Measurements from ENCODE around the gene EXOC3L4.
A peak's percentile ranks its signal among the peaks of the same experiment; 100 is the strongest.

The EXOC3L4 gene

DNA sequence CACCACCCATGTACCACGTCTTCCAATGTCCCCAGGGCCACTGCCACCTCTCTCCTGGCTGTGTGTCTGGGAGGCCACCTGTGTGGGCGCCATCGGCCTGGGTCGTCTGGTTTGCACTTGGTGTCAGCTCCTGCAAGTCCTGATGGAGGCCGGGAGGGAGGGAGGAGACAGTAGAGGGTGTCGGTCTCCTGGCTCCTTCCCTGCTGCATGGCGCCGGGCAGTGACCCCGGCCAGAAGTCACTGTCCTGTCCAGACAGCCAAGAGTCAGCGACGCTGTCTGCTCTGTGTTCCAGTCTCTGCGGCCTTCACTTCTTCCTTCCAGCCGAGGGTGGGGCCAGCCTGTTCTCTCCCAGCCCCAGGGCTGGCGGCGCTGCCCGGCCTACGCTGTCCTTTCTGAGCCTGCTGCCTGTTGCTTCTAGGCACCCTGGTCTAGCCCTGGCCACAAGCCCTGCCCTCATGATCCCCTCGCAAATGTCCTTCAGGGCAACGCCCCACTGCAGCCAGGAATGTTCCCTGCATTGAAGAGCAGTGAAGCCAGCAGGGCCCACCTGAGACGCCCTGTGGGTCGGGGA lies 23.5 kb upstream of the EXOC3L4 start:
- no peak overlapping the region for H3K9ac ChIP-seq (ENCODE audit: low read length in 2 of 2)
- H3K27me3 ChIP-seq (ENCODE audit: control insufficient read depth in 1 of 2, insufficient read depth in 2 of 2, low read length in 2 of 2) = no peaks in the 10 kb centered on the region
- H3K9me3 ChIP-seq (ENCODE audit: control insufficient read depth in 2 of 2, low read length in 2 of 2) = no peaks in the 10 kb centered on the region
- H3K4me1 ChIP-seq (ENCODE audit: control insufficient read depth, insufficient read depth, low read length) = peaks cover 19% of the 10 kb centered on the region
- no peak overlapping the region for H3K4me3 ChIP-seq (ENCODE audit: low read length in 2 of 2)
- no peaks in the 10 kb centered on the region for H3K36me3 ChIP-seq (ENCODE audit: control insufficient read depth in 2 of 2, insufficient read depth in 2 of 2, low read length in 2 of 2)
- H3K27ac ChIP-seq (ENCODE audit: low read length) = no peak overlapping the region

DNA sequence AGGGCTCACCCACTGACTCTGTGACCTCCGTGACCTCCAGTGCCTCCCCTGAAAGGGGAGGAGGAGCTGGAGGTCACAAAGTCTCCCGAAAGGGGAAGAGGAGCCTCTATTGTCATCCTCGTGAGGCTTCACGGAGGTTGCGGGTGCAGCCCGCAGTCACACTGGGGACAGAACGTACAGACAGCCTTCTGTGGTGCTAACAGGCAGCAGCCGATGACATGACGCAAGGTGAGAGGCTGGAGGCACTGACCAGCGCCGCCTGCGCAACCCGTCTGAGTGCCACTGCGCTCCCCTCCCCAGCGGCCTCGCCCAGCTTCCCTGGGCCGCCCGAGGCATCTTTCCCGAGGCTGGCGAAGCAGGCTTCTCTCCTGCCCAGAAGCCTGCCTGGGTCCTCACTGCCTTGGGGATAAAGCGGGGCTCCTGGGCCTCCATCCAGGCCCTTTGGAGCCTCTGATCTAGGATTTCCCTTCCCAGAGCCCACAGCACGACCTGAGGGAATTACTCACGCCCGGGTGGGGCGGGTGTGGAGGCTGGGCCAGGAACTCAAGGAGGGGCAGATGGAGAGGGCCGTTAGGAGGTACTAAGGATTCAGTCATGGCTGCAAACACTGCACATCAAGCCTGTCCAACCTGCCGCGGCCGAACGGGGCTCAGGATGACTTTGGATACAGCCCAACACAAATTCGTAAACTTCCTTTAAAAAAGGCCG lies 22.8 kb upstream of the EXOC3L4 start:
- Histone ChIP-seq H3K27ac (ENCODE audit: low read length) (no peak overlapping the region), H3K9ac (ENCODE audit: low read length in 2 of 2) (no peak overlapping the region), H3K4me1 (ENCODE audit: control insufficient read depth, insufficient read depth, low read length) (peaks cover 19% of the 10 kb centered on the region), H3K27me3 (ENCODE audit: control insufficient read depth in 1 of 2, insufficient read depth in 2 of 2, low read length in 2 of 2) (no peaks in the 10 kb centered on the region), H3K4me3 (ENCODE audit: low read length in 2 of 2) (no peak overlapping the region), H3K9me3 (ENCODE audit: control insufficient read depth in 2 of 2, low read length in 2 of 2) (no peaks in the 10 kb centered on the region), H3K36me3 (ENCODE audit: control insufficient read depth in 2 of 2, insufficient read depth in 2 of 2, low read length in 2 of 2) (no peaks in the 10 kb centered on the region)

DNA sequence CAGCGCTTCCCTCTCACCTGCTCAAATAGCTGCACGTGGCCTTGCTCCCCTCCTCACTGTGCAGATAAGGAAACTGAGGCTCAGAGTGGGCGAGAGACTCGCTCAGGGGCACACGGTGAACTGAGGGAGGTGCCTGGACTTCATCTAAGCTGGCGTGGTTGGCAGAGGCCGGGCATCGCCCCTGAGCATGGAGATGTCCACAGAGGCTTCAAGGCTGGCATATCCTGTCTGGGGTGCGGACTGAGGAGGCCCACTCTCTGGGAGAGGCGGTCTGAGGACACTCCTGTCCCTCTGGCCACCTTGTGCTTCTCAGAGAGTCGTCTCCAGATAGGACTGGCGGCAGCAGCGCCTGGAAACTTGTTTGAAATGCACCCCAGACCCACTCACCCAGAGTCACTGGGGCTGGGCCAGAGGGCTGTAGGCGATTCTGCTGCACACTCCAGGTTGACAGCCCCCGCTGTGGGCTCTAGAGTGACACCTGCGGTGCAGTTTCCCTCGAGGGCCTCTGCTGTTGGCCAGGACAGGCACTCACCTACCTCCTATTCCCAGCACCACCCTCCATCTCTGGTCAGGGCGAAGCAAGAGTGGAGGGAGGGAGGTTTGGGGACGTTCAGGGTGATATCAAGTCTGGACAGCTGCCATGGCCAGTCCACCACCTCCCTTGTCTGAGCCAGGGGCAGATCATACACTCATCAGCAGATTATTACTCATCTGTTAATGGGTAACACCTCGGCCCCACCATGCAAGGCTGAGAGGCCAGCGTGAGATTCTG lies 21.7 kb upstream of the EXOC3L4 start:
- Histone ChIP-seq H3K27ac (ENCODE audit: low read length) (no peak overlapping the region), H3K9ac (ENCODE audit: low read length in 2 of 2) (no peak overlapping the region), H3K9me3 (ENCODE audit: control insufficient read depth in 2 of 2, low read length in 2 of 2) (no peaks in the 10 kb centered on the region), H3K36me3 (ENCODE audit: control insufficient read depth in 2 of 2, insufficient read depth in 2 of 2, low read length in 2 of 2) (no peaks in the 10 kb centered on the region), H3K4me1 (ENCODE audit: control insufficient read depth, insufficient read depth, low read length) (peaks cover 19% of the 10 kb centered on the region), H3K4me3 (ENCODE audit: low read length in 2 of 2) (no peak overlapping the region), H3K27me3 (ENCODE audit: control insufficient read depth in 1 of 2, insufficient read depth in 2 of 2, low read length in 2 of 2) (no peaks in the 10 kb centered on the region)

DNA sequence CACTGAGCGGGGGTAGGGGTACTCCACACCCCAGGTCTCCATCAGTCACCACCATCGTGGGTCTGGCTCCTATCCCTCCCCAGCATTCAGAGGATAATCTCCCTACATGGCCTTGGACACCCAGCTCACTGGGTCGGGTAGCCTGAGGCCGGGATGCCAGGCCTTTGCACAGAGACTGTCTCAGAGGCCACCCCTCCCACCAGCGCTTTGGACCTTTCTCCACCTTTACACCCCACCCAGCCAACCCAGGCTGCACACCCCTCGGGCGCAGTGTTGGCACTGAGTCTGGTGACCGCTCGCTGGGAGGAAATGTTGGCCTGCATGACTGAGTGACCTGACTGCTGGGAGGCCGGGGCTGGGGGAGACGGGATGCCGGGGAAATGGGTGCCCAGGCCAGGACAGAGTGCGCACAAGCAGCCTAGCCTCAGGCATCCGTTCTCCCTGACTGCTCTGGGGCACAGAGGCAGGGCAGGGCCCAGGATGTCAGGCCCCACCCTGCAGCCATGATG lies 21.1 kb upstream of the EXOC3L4 start:
- Histone ChIP-seq H3K4me1 (ENCODE audit: control insufficient read depth, insufficient read depth, low read length) (peaks cover 17% of the 10 kb centered on the region), H3K9me3 (ENCODE audit: control insufficient read depth in 2 of 2, low read length in 2 of 2) (no peaks in the 10 kb centered on the region), H3K27me3 (ENCODE audit: control insufficient read depth in 1 of 2, insufficient read depth in 2 of 2, low read length in 2 of 2) (no peaks in the 10 kb centered on the region), H3K9ac (ENCODE audit: low read length in 2 of 2) (no peak overlapping the region), H3K27ac (ENCODE audit: low read length) (no peak overlapping the region), H3K4me3 (ENCODE audit: low read length in 2 of 2) (no peak overlapping the region), H3K36me3 (ENCODE audit: control insufficient read depth in 2 of 2, insufficient read depth in 2 of 2, low read length in 2 of 2) (no peaks in the 10 kb centered on the region)

DNA sequence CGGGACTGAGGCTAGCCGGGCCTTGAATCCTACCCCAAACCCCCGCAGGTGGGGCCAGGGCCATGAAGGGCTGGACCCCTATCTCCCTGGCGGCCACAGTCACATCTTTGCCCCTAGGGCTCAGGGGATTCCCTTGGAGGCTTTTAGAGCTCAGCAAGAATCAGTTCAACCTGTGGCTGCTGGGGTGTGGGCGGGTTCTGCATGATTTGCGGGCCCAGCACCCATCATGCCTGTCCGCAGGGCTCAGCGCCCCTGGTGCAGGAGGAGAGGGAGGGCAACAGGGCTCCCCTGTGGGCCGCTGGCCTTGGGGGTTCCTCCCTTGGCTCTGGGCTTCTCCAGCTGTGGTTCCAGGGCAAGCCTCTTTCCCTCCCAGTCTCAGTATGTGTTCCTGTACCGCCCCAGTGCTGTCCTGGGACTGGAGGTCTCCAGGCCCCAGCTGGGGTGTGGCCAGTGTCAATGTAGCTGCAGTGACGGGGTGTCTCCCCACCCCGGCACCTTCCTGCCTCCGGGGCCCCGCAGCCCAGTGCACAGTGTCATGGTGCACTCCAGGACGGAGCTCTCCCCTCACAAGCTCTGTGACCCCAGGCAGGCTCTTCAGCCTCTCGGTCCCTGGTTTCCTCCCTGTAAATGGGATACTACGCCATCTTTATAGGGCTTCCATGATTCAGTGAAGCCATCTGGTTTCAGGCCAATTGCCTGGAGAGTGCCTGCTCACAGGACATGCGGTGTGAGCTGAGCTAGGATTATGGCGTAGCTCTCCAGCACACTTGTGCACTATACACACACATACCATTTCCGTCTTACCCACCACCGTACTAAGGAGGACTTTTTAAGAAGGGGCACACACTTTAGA lies 20.4 kb upstream of the EXOC3L4 start:
- H3K27me3 ChIP-seq (ENCODE audit: control insufficient read depth in 1 of 2, insufficient read depth in 2 of 2, low read length in 2 of 2) = peaks cover 0 to 2% of the 10 kb centered on the region in 2 donors
- no peak overlapping the region for H3K9ac ChIP-seq (ENCODE audit: low read length in 2 of 2)
- no peak overlapping the region for H3K4me3 ChIP-seq (ENCODE audit: low read length in 2 of 2)
- no peaks in the 10 kb centered on the region for H3K36me3 ChIP-seq (ENCODE audit: control insufficient read depth in 2 of 2, insufficient read depth in 2 of 2, low read length in 2 of 2)
- H3K9me3 ChIP-seq (ENCODE audit: control insufficient read depth in 2 of 2, low read length in 2 of 2) = no peaks in the 10 kb centered on the region
- no peak overlapping the region for H3K27ac ChIP-seq (ENCODE audit: low read length)
- peaks cover 16% of the 10 kb centered on the region for H3K4me1 ChIP-seq (ENCODE audit: control insufficient read depth, insufficient read depth, low read length)

DNA sequence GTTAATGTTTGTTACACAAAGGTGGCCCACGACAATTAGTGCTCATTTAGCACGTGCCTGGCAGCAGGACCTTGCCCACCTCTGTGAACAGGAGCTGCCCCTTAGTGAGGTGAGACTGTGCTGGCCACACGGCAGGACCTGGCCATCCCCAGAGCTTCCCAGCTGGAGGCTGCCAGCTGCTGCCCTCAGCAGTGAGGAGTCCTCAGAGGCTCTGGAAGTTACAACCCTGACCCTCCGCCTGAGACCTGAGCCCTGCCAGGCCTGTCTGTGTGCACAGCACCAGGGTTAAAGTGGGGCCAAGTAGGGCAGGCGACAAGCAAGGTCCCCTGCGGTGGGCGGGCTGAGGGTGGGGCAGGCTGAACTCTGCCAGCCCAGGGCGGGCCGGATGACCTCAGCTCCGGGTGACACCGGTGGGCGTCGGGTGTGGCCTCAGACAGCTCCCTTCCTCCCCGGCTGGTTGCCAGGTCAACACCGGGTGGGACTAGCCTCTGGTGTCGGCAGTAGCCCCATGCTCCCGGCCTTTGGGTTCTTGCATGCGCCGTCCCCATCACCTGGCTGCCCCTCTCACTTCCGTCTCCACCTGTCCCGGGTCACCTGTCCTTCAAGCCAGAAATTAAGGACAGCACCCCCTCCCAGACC lies 19.7 kb upstream of the EXOC3L4 start:
- peak overlapping the region in 1 of 2 donors; percentile 57 for H3K4me3 ChIP-seq (ENCODE audit: low read length in 2 of 2)
- H3K9me3 ChIP-seq (ENCODE audit: control insufficient read depth in 2 of 2, low read length in 2 of 2) = no peaks in the 10 kb centered on the region
- peaks cover 0 to 5% of the 10 kb centered on the region in 2 donors for H3K27me3 ChIP-seq (ENCODE audit: control insufficient read depth in 1 of 2, insufficient read depth in 2 of 2, low read length in 2 of 2)
- no peak overlapping the region for H3K9ac ChIP-seq (ENCODE audit: low read length in 2 of 2)
- peak overlapping the region; percentile 18 for H3K27ac ChIP-seq (ENCODE audit: low read length)
- H3K36me3 ChIP-seq (ENCODE audit: control insufficient read depth in 2 of 2, insufficient read depth in 2 of 2, low read length in 2 of 2) = no peaks in the 10 kb centered on the region
- peaks cover 16% of the 10 kb centered on the region for H3K4me1 ChIP-seq (ENCODE audit: control insufficient read depth, insufficient read depth, low read length)

DNA sequence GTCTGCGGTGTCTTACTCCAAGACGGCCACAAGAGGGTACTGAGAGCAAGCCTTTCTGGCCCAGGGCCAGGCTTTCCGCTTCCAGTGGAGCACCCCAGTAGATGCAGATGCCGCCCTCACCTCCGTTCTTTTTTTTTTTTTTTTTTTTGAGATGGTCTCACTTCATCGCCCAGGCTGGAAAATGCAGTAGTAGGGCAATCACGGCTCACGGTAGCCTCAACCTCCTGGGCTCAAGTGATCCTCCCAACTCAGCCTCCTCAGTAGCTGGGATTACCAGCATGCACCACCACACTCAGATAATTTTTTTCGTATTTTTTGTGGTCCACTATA lies 16.1 kb upstream of the EXOC3L4 start:
- Histone ChIP-seq H3K27me3 (ENCODE audit: control insufficient read depth in 1 of 2, insufficient read depth in 2 of 2, low read length in 2 of 2) (peaks cover 5 to 15% of the 10 kb centered on the region in 2 donors), H3K27ac (ENCODE audit: low read length) (no peak overlapping the region), H3K36me3 (ENCODE audit: control insufficient read depth in 2 of 2, insufficient read depth in 2 of 2, low read length in 2 of 2) (no peaks in the 10 kb centered on the region), H3K9me3 (ENCODE audit: control insufficient read depth in 2 of 2, low read length in 2 of 2) (no peaks in the 10 kb centered on the region), H3K4me1 (ENCODE audit: control insufficient read depth, insufficient read depth, low read length) (peaks cover 12% of the 10 kb centered on the region), H3K9ac (ENCODE audit: low read length in 2 of 2) (no peak overlapping the region), H3K4me3 (ENCODE audit: low read length in 2 of 2) (no peak overlapping the region)

DNA sequence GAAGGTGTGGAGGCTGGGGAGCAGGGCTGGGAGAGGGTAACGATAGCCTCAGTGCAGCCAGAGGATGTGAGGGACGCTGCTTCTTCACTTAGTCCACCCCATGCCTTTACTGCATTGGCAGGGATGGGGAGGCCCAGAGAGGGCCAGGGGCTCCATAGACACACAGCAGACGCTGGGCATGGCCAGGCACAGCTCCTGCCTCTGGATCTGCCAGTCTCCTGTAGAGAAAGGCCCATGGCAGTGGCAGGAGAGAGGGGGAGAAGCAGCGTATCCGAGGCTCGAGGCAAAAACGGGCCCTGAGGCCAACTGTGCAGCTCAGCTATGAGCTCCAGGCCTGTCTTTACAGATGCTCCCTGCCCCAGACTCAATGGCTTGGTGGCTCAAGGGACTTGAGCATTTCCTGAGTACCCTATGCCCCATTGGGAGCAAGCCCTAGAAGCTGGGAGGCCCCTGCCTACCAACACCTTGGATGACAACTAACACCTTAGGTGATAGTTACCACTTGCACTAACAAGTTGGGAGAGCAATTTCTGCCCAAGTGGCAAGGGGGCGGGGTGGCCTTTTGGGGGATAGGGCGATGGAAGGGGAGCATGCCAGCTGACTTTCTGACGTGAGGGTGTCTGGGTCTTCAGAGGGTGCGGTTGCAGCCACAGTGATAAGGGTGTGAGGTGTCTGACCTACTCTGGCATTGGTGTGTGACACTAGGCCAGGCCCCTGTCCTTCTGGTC lies 15.5 kb upstream of the EXOC3L4 start:
- no peaks in the 10 kb centered on the region for H3K36me3 ChIP-seq (ENCODE audit: control insufficient read depth in 2 of 2, insufficient read depth in 2 of 2, low read length in 2 of 2)
- no peak overlapping the region for H3K27ac ChIP-seq (ENCODE audit: low read length)
- H3K9me3 ChIP-seq (ENCODE audit: control insufficient read depth in 2 of 2, low read length in 2 of 2) = no peaks in the 10 kb centered on the region
- H3K4me3 ChIP-seq (ENCODE audit: low read length in 2 of 2) = no peak overlapping the region
- H3K27me3 ChIP-seq (ENCODE audit: control insufficient read depth in 1 of 2, insufficient read depth in 2 of 2, low read length in 2 of 2) = peaks cover 9 to 15% of the 10 kb centered on the region in 2 donors
- peaks cover 14% of the 10 kb centered on the region for H3K4me1 ChIP-seq (ENCODE audit: control insufficient read depth, insufficient read depth, low read length)
- no peak overlapping the region for H3K9ac ChIP-seq (ENCODE audit: low read length in 2 of 2)

DNA sequence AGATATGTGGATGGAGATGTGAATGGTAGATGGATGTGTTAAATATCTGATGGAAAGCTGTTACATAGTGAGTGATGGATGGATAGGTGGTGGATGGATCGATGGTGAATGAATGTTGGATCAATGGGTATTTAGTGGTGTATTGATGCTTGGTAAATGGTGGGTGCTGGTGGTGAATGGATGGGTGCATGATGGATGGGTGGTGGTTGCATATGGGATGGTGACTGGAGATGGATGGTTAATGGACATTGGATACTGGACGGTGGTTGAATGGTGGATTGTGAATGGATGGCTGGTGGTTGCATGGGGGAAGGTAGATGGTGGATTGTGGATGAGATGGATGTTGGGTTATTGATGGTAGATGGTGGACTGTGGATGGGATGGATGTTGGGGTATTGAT lies 12.6 kb upstream of the EXOC3L4 start:
- H3K36me3 ChIP-seq (ENCODE audit: control insufficient read depth in 2 of 2, insufficient read depth in 2 of 2, low read length in 2 of 2) = no peaks in the 10 kb centered on the region
- H3K9ac ChIP-seq (ENCODE audit: low read length in 2 of 2) = no peak overlapping the region
- no peak overlapping the region for H3K27ac ChIP-seq (ENCODE audit: low read length)
- H3K4me1 ChIP-seq (ENCODE audit: control insufficient read depth, insufficient read depth, low read length) = peaks cover 8% of the 10 kb centered on the region
- H3K27me3 ChIP-seq (ENCODE audit: control insufficient read depth in 1 of 2, insufficient read depth in 2 of 2, low read length in 2 of 2) = peaks cover 26 to 27% of the 10 kb centered on the region in 2 donors
- H3K4me3 ChIP-seq (ENCODE audit: low read length in 2 of 2) = no peak overlapping the region
- no peaks in the 10 kb centered on the region for H3K9me3 ChIP-seq (ENCODE audit: control insufficient read depth in 2 of 2, low read length in 2 of 2)

Measured in stomach smooth muscle (tissue), 2 donors.